ENCODE results near the gene TM9SF4.

TM9SF4 gene

GRCh38 chr20:32135983-32136515 is 26.5 kb downstream of the TM9SF4 start:
- H3K27me3 ChIP-seq (ENCODE audit: control insufficient read depth in 5 of 5, insufficient read depth in 4 of 5, low read length in 5 of 5): no peaks in the 10 kb centered on the region
- no peaks in the 10 kb centered on the region for H3K9me3 ChIP-seq (ENCODE audit: control insufficient read depth in 5 of 5, low read length in 5 of 5)
- H3K36me3 ChIP-seq (ENCODE audit: control insufficient read depth in 5 of 5, insufficient read depth in 5 of 5, low read length in 5 of 5): peaks cover 20 to 71% (median 53%) of the 10 kb centered on the region in 5 donors

GRCh38 chr20:32138921-32139320 is 29.4 kb downstream of the TM9SF4 start:
- H3K9me3 ChIP-seq (ENCODE audit: control insufficient read depth in 5 of 5, low read length in 5 of 5): no peaks in the 10 kb centered on the region
- H3K9ac ChIP-seq (ENCODE audit: low read length in 5 of 5): no peak overlapping the region
- peaks cover 17 to 89% (median 74%) of the 10 kb centered on the region in 5 donors for H3K36me3 ChIP-seq (ENCODE audit: control insufficient read depth in 5 of 5, insufficient read depth in 5 of 5, low read length in 5 of 5)
- H3K27me3 ChIP-seq (ENCODE audit: control insufficient read depth in 5 of 5, insufficient read depth in 4 of 5, low read length in 5 of 5): no peaks in the 10 kb centered on the region
- no peak overlapping the region for H3K4me3 ChIP-seq (ENCODE audit: low read depth in 1 of 5, low read length in 5 of 5)
- H3K27ac ChIP-seq (ENCODE audit: low read depth, low read length): no peak overlapping the region
- no peaks in the 10 kb centered on the region for H3K4me1 ChIP-seq (ENCODE audit: control insufficient read depth in 5 of 5, insufficient read depth in 5 of 5, low read length in 5 of 5)

More at GRCh38 chr20:32135983-32136515, 26.5 kb downstream of the TM9SF4 start:
- Histone ChIP-seq H3K4me3 (ENCODE audit: low read depth in 1 of 5, low read length in 5 of 5) (no peak overlapping the region), H3K27ac (ENCODE audit: low read depth, low read length) (no peak overlapping the region), H3K4me1 (ENCODE audit: control insufficient read depth in 5 of 5, insufficient read depth in 5 of 5, low read length in 5 of 5) (no peaks in the 10 kb centered on the region), H3K9ac (ENCODE audit: low read length in 5 of 5) (no peak overlapping the region)

GRCh38 chr20:32139947-32140346 is 30.4 kb downstream of the TM9SF4 start:
- Histone ChIP-seq H3K4me1 (ENCODE audit: control insufficient read depth in 5 of 5, insufficient read depth in 5 of 5, low read length in 5 of 5) (no peaks in the 10 kb centered on the region), H3K36me3 (ENCODE audit: control insufficient read depth in 5 of 5, insufficient read depth in 5 of 5, low read length in 5 of 5) (peaks cover 15 to 94% (median 84%) of the 10 kb centered on the region in 5 donors), H3K9ac (ENCODE audit: low read length in 5 of 5) (no peak overlapping the region), H3K27me3 (ENCODE audit: control insufficient read depth in 5 of 5, insufficient read depth in 4 of 5, low read length in 5 of 5) (no peaks in the 10 kb centered on the region), H3K4me3 (ENCODE audit: low read depth in 1 of 5, low read length in 5 of 5) (no peak overlapping the region), H3K9me3 (ENCODE audit: control insufficient read depth in 5 of 5, low read length in 5 of 5) (no peaks in the 10 kb centered on the region), H3K27ac (ENCODE audit: low read depth, low read length) (no peak overlapping the region)

GRCh38 chr20:32140603-32141002 is 31.1 kb downstream of the TM9SF4 start:
- H3K4me3 ChIP-seq (ENCODE audit: low read depth in 1 of 5, low read length in 5 of 5): no peak overlapping the region
- no peaks in the 10 kb centered on the region for H3K4me1 ChIP-seq (ENCODE audit: control insufficient read depth in 5 of 5, insufficient read depth in 5 of 5, low read length in 5 of 5)
- H3K27me3 ChIP-seq (ENCODE audit: control insufficient read depth in 5 of 5, insufficient read depth in 4 of 5, low read length in 5 of 5): no peaks in the 10 kb centered on the region
- peaks cover 18 to 97% (median 90%) of the 10 kb centered on the region in 5 donors for H3K36me3 ChIP-seq (ENCODE audit: control insufficient read depth in 5 of 5, insufficient read depth in 5 of 5, low read length in 5 of 5)
- H3K9ac ChIP-seq (ENCODE audit: low read length in 5 of 5): no peak overlapping the region
- H3K9me3 ChIP-seq (ENCODE audit: control insufficient read depth in 5 of 5, low read length in 5 of 5): no peaks in the 10 kb centered on the region
- no peak overlapping the region for H3K27ac ChIP-seq (ENCODE audit: low read depth, low read length)

- H3K27ac ChIP-seq (ENCODE audit: low read depth, low read length): no peak overlapping the region
- H3K4me1 ChIP-seq (ENCODE audit: control insufficient read depth in 5 of 5, insufficient read depth in 5 of 5, low read length in 5 of 5): no peaks in the 10 kb centered on the region
- H3K9ac ChIP-seq (ENCODE audit: low read length in 5 of 5): no peak overlapping the region
- H3K36me3 ChIP-seq (ENCODE audit: control insufficient read depth in 5 of 5, insufficient read depth in 5 of 5, low read length in 5 of 5): peaks cover 14 to 97% (median 91%) of the 10 kb centered on the region in 5 donors
- H3K9me3 ChIP-seq (ENCODE audit: control insufficient read depth in 5 of 5, low read length in 5 of 5): no peaks in the 10 kb centered on the region
- H3K4me3 ChIP-seq (ENCODE audit: low read depth in 1 of 5, low read length in 5 of 5): no peak overlapping the region
- no peaks in the 10 kb centered on the region for H3K27me3 ChIP-seq (ENCODE audit: control insufficient read depth in 5 of 5, insufficient read depth in 4 of 5, low read length in 5 of 5)
Observed at GRCh38 chr20:32141465-32141980, 32.0 kb downstream of the TM9SF4 start.

- Histone ChIP-seq H3K4me3 (ENCODE audit: low read depth in 1 of 5, low read length in 5 of 5) (no peak overlapping the region), H3K4me1 (ENCODE audit: control insufficient read depth in 5 of 5, insufficient read depth in 5 of 5, low read length in 5 of 5) (no peaks in the 10 kb centered on the region), H3K36me3 (ENCODE audit: control insufficient read depth in 5 of 5, insufficient read depth in 5 of 5, low read length in 5 of 5) (peaks cover 12 to 97% (median 90%) of the 10 kb centered on the region in 5 donors), H3K27me3 (ENCODE audit: control insufficient read depth in 5 of 5, insufficient read depth in 4 of 5, low read length in 5 of 5) (no peaks in the 10 kb centered on the region), H3K9me3 (ENCODE audit: control insufficient read depth in 5 of 5, low read length in 5 of 5) (no peaks in the 10 kb centered on the region), H3K9ac (ENCODE audit: low read length in 5 of 5) (no peak overlapping the region), H3K27ac (ENCODE audit: low read depth, low read length) (no peak overlapping the region)
Observed at GRCh38 chr20:32142088-32142487, 32.6 kb downstream of the TM9SF4 start.

- no peaks in the 10 kb centered on the region for H3K9me3 ChIP-seq (ENCODE audit: control insufficient read depth in 5 of 5, low read length in 5 of 5)
- no peaks in the 10 kb centered on the region for H3K4me1 ChIP-seq (ENCODE audit: control insufficient read depth in 5 of 5, insufficient read depth in 5 of 5, low read length in 5 of 5)
- no peak overlapping the region for H3K9ac ChIP-seq (ENCODE audit: low read length in 5 of 5)
- no peaks in the 10 kb centered on the region for H3K27me3 ChIP-seq (ENCODE audit: control insufficient read depth in 5 of 5, insufficient read depth in 4 of 5, low read length in 5 of 5)
- H3K4me3 ChIP-seq (ENCODE audit: low read depth in 1 of 5, low read length in 5 of 5): no peak overlapping the region
- H3K27ac ChIP-seq (ENCODE audit: low read depth, low read length): no peak overlapping the region
- H3K36me3 ChIP-seq (ENCODE audit: control insufficient read depth in 5 of 5, insufficient read depth in 5 of 5, low read length in 5 of 5): peaks cover 10 to 95% (median 86%) of the 10 kb centered on the region in 5 donors
Observed at GRCh38 chr20:32142991-32143390, 33.5 kb downstream of the TM9SF4 start.

- Histone ChIP-seq H3K9me3 (ENCODE audit: control insufficient read depth in 5 of 5, low read length in 5 of 5) (no peaks in the 10 kb centered on the region), H3K9ac (ENCODE audit: low read length in 5 of 5) (no peak overlapping the region), H3K36me3 (ENCODE audit: control insufficient read depth in 5 of 5, insufficient read depth in 5 of 5, low read length in 5 of 5) (peaks cover 9 to 91% (median 83%) of the 10 kb centered on the region in 5 donors), H3K27ac (ENCODE audit: low read depth, low read length) (no peak overlapping the region), H3K4me3 (ENCODE audit: low read depth in 1 of 5, low read length in 5 of 5) (no peak overlapping the region), H3K4me1 (ENCODE audit: control insufficient read depth in 5 of 5, insufficient read depth in 5 of 5, low read length in 5 of 5) (no peaks in the 10 kb centered on the region), H3K27me3 (ENCODE audit: control insufficient read depth in 5 of 5, insufficient read depth in 4 of 5, low read length in 5 of 5) (no peaks in the 10 kb centered on the region)
Observed at GRCh38 chr20:32144898-32145662, 35.6 kb downstream of the TM9SF4 start.

- Histone ChIP-seq H3K9ac (ENCODE audit: low read length in 5 of 5) (no peak overlapping the region), H3K9me3 (ENCODE audit: control insufficient read depth in 5 of 5, low read length in 5 of 5) (no peaks in the 10 kb centered on the region), H3K4me3 (ENCODE audit: low read depth in 1 of 5, low read length in 5 of 5) (no peak overlapping the region), H3K27me3 (ENCODE audit: control insufficient read depth in 5 of 5, insufficient read depth in 4 of 5, low read length in 5 of 5) (no peaks in the 10 kb centered on the region), H3K4me1 (ENCODE audit: control insufficient read depth in 5 of 5, insufficient read depth in 5 of 5, low read length in 5 of 5) (peaks cover 1 to 12% (median 2%) of the 10 kb centered on the region in 5 donors), H3K27ac (ENCODE audit: low read depth, low read length) (no peak overlapping the region), H3K36me3 (ENCODE audit: control insufficient read depth in 5 of 5, insufficient read depth in 5 of 5, low read length in 5 of 5) (peaks cover 6 to 84% (median 78%) of the 10 kb centered on the region in 5 donors)
Observed at GRCh38 chr20:32149566-32150170, 40.2 kb downstream of the TM9SF4 start.

GRCh38 chr20:32150291-32150848 is 40.9 kb downstream of the TM9SF4 start:
- Histone ChIP-seq H3K36me3 (ENCODE audit: control insufficient read depth in 5 of 5, insufficient read depth in 5 of 5, low read length in 5 of 5) (peaks cover 6 to 77% (median 72%) of the 10 kb centered on the region in 5 donors), H3K9me3 (ENCODE audit: control insufficient read depth in 5 of 5, low read length in 5 of 5) (no peaks in the 10 kb centered on the region), H3K9ac (ENCODE audit: low read length in 5 of 5) (no peak overlapping the region), H3K27ac (ENCODE audit: low read depth, low read length) (no peak overlapping the region), H3K4me3 (ENCODE audit: low read depth in 1 of 5, low read length in 5 of 5) (no peak overlapping the region), H3K4me1 (ENCODE audit: control insufficient read depth in 5 of 5, insufficient read depth in 5 of 5, low read length in 5 of 5) (peaks cover 8 to 19% (median 9%) of the 10 kb centered on the region in 5 donors), H3K27me3 (ENCODE audit: control insufficient read depth in 5 of 5, insufficient read depth in 4 of 5, low read length in 5 of 5) (peaks cover 0 to 3% (median 0%) of the 10 kb centered on the region in 5 donors)

Measured in subcutaneous abdominal adipose tissue (tissue), 5 donors.